Caco-2 (cell line): ENCODE results near the gene LIPC. TPM values are rescaled to one million over a fixed set of nuclear protein-coding genes. Genes with fewer than 3 reads are reported as not detected.

Experiments
- BruUV-seq: library from RNA; stranded (reverse); fragments of 400-500 nt; replicated peaks from 2 replicates; lab custom pipeline; 2021; lab: Mats Ljungman, UMichigan
- CTCF ChIA-PET: fragments of 300-600 bp; sonication (Branson Sonifier 250); formaldehyde crosslinking; loops from one replicate; lab custom pipeline; 2022; ENCODE audit warnings: antibody characterized with exemption; lab: Charles Lee
- POLR2A ChIA-PET: fragments of 300-600 bp; sonication (Branson Sonifier 250); formaldehyde crosslinking; loops from one replicate; lab custom pipeline; 2022; ENCODE audit warnings: antibody characterized with exemption; lab: Charles Lee
- DNase-seq, 2 experiments: peaks; one replicate each; pipeline versions ENCODE4 v3.0.0 to v3.0.0-alpha.2; 2020 to 2022
- H3K27me3 ChIP-seq: replicated peaks from 2 replicates; pipeline ENCODE4 v1.6.0; 2011; ENCODE audit warnings: low read length; ENCODE audit not compliant: control insufficient read depth, insufficient read depth
- H3K36me3 ChIP-seq: 2 replicates; pipeline ENCODE4 v1.5.1; 2011; ENCODE audit warnings: low read length; ENCODE audit not compliant: control insufficient read depth, insufficient read depth
- H3K4me1 ChIP-seq: fragments of 250-450 bp; sonication (Bioruptor Pico); 2 replicates; pipeline ENCODE4 v1.5.1; 2020; ENCODE audit warnings: mild to moderate bottlenecking
- H3K4me3 ChIP-seq: 2 replicates; pipeline ENCODE4 v1.5.1; 2011; ENCODE audit warnings: low read depth, mild to moderate bottlenecking, control low read depth, low read length
- H3K9me3 ChIP-seq: fragments of 250-450 bp; sonication (Bioruptor Pico); 2 replicates; pipeline ENCODE4 v1.5.1; 2020; ENCODE audit warnings: mild to moderate bottlenecking, moderate library complexity
- H3K27ac Mint-ChIP-seq: one replicate; pipeline ENCODE4 v1.8.0; 2022; ENCODE audit warnings: mixed read lengths; ENCODE audit not compliant: unreplicated experiment
- H3K27me3 Mint-ChIP-seq: one replicate; pipeline ENCODE4 v1.8.0; 2022; ENCODE audit warnings: mixed read lengths; ENCODE audit not compliant: insufficient read depth, unreplicated experiment
- H3K36me3 Mint-ChIP-seq: one replicate; pipeline ENCODE4 v1.8.0; 2022; ENCODE audit warnings: mild to moderate bottlenecking, mixed read lengths; ENCODE audit not compliant: insufficient read depth, unreplicated experiment
- H3K4me1 Mint-ChIP-seq: one replicate; pipeline ENCODE4 v1.8.0; 2022; ENCODE audit warnings: low read depth, mixed read lengths; ENCODE audit not compliant: unreplicated experiment
- H3K4me3 Mint-ChIP-seq: one replicate; pipeline ENCODE4 v1.8.0; 2022; ENCODE audit warnings: mild to moderate bottlenecking, moderate library complexity, mixed read lengths; ENCODE audit not compliant: unreplicated experiment
- H3K9me3 Mint-ChIP-seq: one replicate; pipeline ENCODE4 v1.8.0; 2022; ENCODE audit warnings: mixed read lengths; ENCODE audit not compliant: unreplicated experiment
- CTCF ChIP-seq, 2 experiments: fragments of 200-600 bp in 1 of 2; IDR thresholded peaks; 1 replicate in 1 of 2; 2 replicates in 1 of 2; pipeline versions ENCODE4 v1.5.1 to v1.8.0; 2011 to 2022; ENCODE audit warnings: antibody characterized with exemption in 1 of 2, control low read depth in 1 of 2, inconsistent platforms in 1 of 2, low read depth in 1 of 2, low read length in 1 of 2, mild to moderate bottlenecking in 1 of 2, moderate library complexity in 1 of 2; ENCODE audit not compliant: insufficient read depth in 1 of 2, severe bottlenecking in 1 of 2, unreplicated experiment in 1 of 2
- intact Hi-C: fragments of 100-400 bp; cut with micrococcal nuclease; formaldehyde crosslinking; loops from one replicate; pipeline ENCODE4 v1.10.0; 2022; ENCODE audit not compliant: unreplicated experiment
- total RNA-seq: library from RNA; stranded (reverse); gene quantifications from 2 replicates; pipeline ENCODE4 v1.2.3, GENCODE V29; 2022

LIPC gene
- total RNA-seq, 1 experiment from 2014 or later, result 17.6 TPM

GRCh38 chr15:58515807-58516206, 84.0 kb downstream of the LIPC start:
- no TSS peak for BruUV-seq
- no peaks in the 10 kb centered on the region for H3K27me3 ChIP-seq
- no peak for TF ChIP-seq CTCF (IDR thresholded peaks at IDR 0.05; ENCODE audit: insufficient read depth in 1 of 2, low read depth in 1 of 2, low read length in 1 of 2, severe bottlenecking in 1 of 2, unreplicated experiment in 1 of 2)
- H3K4me3 Mint-ChIP-seq, result no peak overlapping the region
- intact Hi-C loops, result no loop called here
- no peak overlapping the region for H3K4me3 ChIP-seq
- H3K4me1 ChIP-seq, result peaks cover 15% of the 10 kb centered on the region
- no peak overlapping the region for H3K27ac Mint-ChIP-seq
- H3K4me1 Mint-ChIP-seq, result peaks cover 18% of the 10 kb centered on the region
- ChIA-PET POLR2A (interaction anchor here (0.6 kb wide), 2 partner anchors 13 to 234 kb away, joined by 4 to 5 read pairs; no protein-coding TSS in a partner anchor), CTCF (no interaction called here)
- DNase-seq, result no peak
- H3K9me3 ChIP-seq, result peaks cover 14% of the 10 kb centered on the region; the same call in 1 of the 2 replicates
- H3K27me3 Mint-ChIP-seq, result no peaks in the 10 kb centered on the region
- H3K36me3 ChIP-seq, result no peaks in the 10 kb centered on the region
- no peaks in the 10 kb centered on the region for H3K36me3 Mint-ChIP-seq
- no peaks in the 10 kb centered on the region for H3K9me3 Mint-ChIP-seq

- no peaks in the 10 kb centered on the region for H3K9me3 Mint-ChIP-seq
- no peak for DNase-seq
- H3K36me3 Mint-ChIP-seq, result peaks cover 9% of the 10 kb centered on the region
- intact Hi-C loops, result loop anchor here (1.0 kb wide), 1 partner anchor 28 kb away; no protein-coding TSS in a partner anchor
- H3K4me3 ChIP-seq, result no peak overlapping the region
- no peaks in the 10 kb centered on the region for H3K27me3 Mint-ChIP-seq
- peaks cover 14% of the 10 kb centered on the region; the same call in 1 of the 2 replicates for H3K9me3 ChIP-seq
- no peaks in the 10 kb centered on the region; the same call in 1 of the 2 replicates for H3K36me3 ChIP-seq
- H3K4me3 Mint-ChIP-seq, result no peak overlapping the region
- H3K4me1 Mint-ChIP-seq, result peaks cover 32% of the 10 kb centered on the region
- ChIA-PET CTCF (no interaction called here), POLR2A (no interaction called here)
- H3K27ac Mint-ChIP-seq, result no peak overlapping the region
- H3K4me1 ChIP-seq, result peaks cover 28% of the 10 kb centered on the region
- no TSS peak for BruUV-seq
- H3K27me3 ChIP-seq, result no peaks in the 10 kb centered on the region
- no peak for TF ChIP-seq CTCF (IDR thresholded peaks at IDR 0.05; ENCODE audit: insufficient read depth in 1 of 2, low read depth in 1 of 2, low read length in 1 of 2, severe bottlenecking in 1 of 2, unreplicated experiment in 1 of 2)
These were observed 85.5 kb downstream of the LIPC start for GRCh38 chr15:58517252-58517681.

- intact Hi-C loops, result loop anchor here (1.0 kb wide), 1 partner anchor 27 kb away; no protein-coding TSS in a partner anchor
- CTCF ChIA-PET, result no interaction called here
- Mint-ChIP-seq H3K27me3 (no peaks in the 10 kb centered on the region), H3K36me3 (peaks cover 9% of the 10 kb centered on the region), H3K9me3 (no peaks in the 10 kb centered on the region), H3K4me3 (no peak overlapping the region), H3K27ac (no peak overlapping the region), H3K4me1 (peaks cover 39% of the 10 kb centered on the region)
- no TSS peak for BruUV-seq
- H3K4me3 ChIP-seq, result no peak overlapping the region
- H3K4me1 ChIP-seq, result peaks cover 31% of the 10 kb centered on the region
- POLR2A ChIA-PET, result no interaction called here
- no peak for TF ChIP-seq CTCF (IDR thresholded peaks at IDR 0.05; ENCODE audit: insufficient read depth in 1 of 2, low read depth in 1 of 2, low read length in 1 of 2, severe bottlenecking in 1 of 2, unreplicated experiment in 1 of 2)
- H3K27me3 ChIP-seq, result no peaks in the 10 kb centered on the region
- H3K36me3 ChIP-seq, result no peaks in the 10 kb centered on the region; the same call in 1 of the 2 replicates
- no peak for DNase-seq
- H3K9me3 ChIP-seq, result peaks cover 14% of the 10 kb centered on the region; the same call in 1 of the 2 replicates
These were observed 86.1 kb downstream of the LIPC start for GRCh38 chr15:58517682-58518525.
